Heart right ventricle (tissue), 16 donors: ENCODE data around the gene CEP120. TPM values are rescaled to one million over a fixed set of nuclear protein-coding genes. Genes with fewer than 3 reads are reported as not detected.

Source experiments
- ATAC-seq, 8 donors: fragments of 200-7000 bp; cut with Tn5 transposase; one replicate each; pipeline ENCODE4 v1.9.1; 2020; ENCODE audit warnings: mild to moderate bottlenecking in 8 of 8, moderate library complexity in 8 of 8, moderate number of reproducible peaks in 1 of 8
- DNase-seq, 2 donors: peaks; one replicate each; pipeline ENCODE4 v3.0.0-alpha.2; 2020
- H3K27ac ChIP-seq, 10 donors: fragments of 200-600 bp; sonication (generic) in 2 of 10; one replicate each; pipeline versions ENCODE4 v1.5.0 to v1.8.0; 2020 to 2022; ENCODE audit warnings: mild to moderate bottlenecking in 3 of 10
- H3K27me3 ChIP-seq, 7 donors: fragments of 200-600 bp; one replicate each; pipeline ENCODE4 v1.8.0; 2021 to 2022; ENCODE audit warnings: mild to moderate bottlenecking in 2 of 7
- H3K36me3 ChIP-seq, 9 donors: fragments of 200-600 bp; sonication (generic) in 1 of 9; one replicate each; pipeline versions ENCODE4 v1.5.0 to v1.8.0; 2020 to 2022; ENCODE audit warnings: mild to moderate bottlenecking in 2 of 9
- H3K4me1 ChIP-seq, 9 donors: fragments of 200-600 bp; sonication (generic) in 1 of 9; one replicate each; pipeline versions ENCODE4 v1.5.0 to v1.8.0; 2020 to 2022; ENCODE audit warnings: mild to moderate bottlenecking in 4 of 9
- H3K4me3 ChIP-seq, 10 donors: fragments of 200-600 bp; sonication (generic) in 2 of 10; one replicate each; pipeline versions ENCODE4 v1.5.0 to v1.8.0; 2020 to 2022; ENCODE audit warnings: mild to moderate bottlenecking in 7 of 10, moderate library complexity in 2 of 10
- H3K9me3 ChIP-seq, 11 donors: fragments of 200-600 bp in 10 of 11; sonication (generic) in 2 of 11; one replicate each; pipeline versions ENCODE4 v1.5.0 to v1.8.0; 2013 to 2022; ENCODE audit warnings: mild to moderate bottlenecking in 2 of 11, control low read depth in 1 of 11, moderate library complexity in 1 of 11
- CTCF ChIP-seq, 9 donors: fragments of 200-600 bp; sonication (generic) in 2 of 9; IDR thresholded peaks; one replicate each; pipeline versions ENCODE4 v1.5.0 to v1.8.0; 2021 to 2022; ENCODE audit warnings: antibody characterized with exemption in 9 of 9, mild to moderate bottlenecking in 5 of 9, moderate library complexity in 1 of 9
- WGBS, 2 donors: extraction: QIAGEN DNeasy Blood & Tissue Kit; methylation state at CpG; one replicate each; pipeline ENCODE4 v1.1.7; 2013; ENCODE audit warnings: inconsistent platforms in 1 of 2; 5-methylcytosine and 5-hydroxymethylcytosine counted together
- intact Hi-C, 10 donors: fragments of 100-400 bp; cut with DNase I; formaldehyde crosslinking; loops; one replicate each; pipeline versions ENCODE4 v1.11.1 to v1.14.2; 2022
- polyA plus RNA-seq, 2 donors: library from polyadenylated mRNA; stranded (reverse); fragments of 200-250 nt; gene quantifications; one replicate each; pipeline ENCODE4 v1.2.3, GENCODE V29; 2013
- total RNA-seq, 10 donors: library from RNA; stranded (reverse); fragmentation: NEBNext Ultra II Directional in 3 of 10; extraction: Animal tissue kit (Norgen Biotek cat#: 25700) in 3 of 10; gene quantifications; one replicate each; pipeline versions ENCODE4 v1.2.1 to v1.2.4, GENCODE V29; 2021 to 2023
- donor health status: Arrhythmogenic right ventricular cardiomyopathy.
- donor health status: ischemic (EF 13 %, LVEDD 7.1; RV severe dilation, severe dysfunction).
- donor health status: healthy with polysubstance abuse.
- donor health status: DM: no; HTN: yes; CAD: no.
- donor health status: DM: no; HTN: no; CAD: no.
- donor health status: ischemic (EF 25% LVEDD 6.9; RV normal size, moderate dysfunction).
- donor health status: ischemic (EF 25% LVEDD 5.7; RV mildly dilated, moderate dysfunction).
- donor health status: healthy.
- donor health status: DM: yes; HTN: yes; CAD: no.
- donor health status: Ischemic cardiomyopathy.
- donor health status: ischemic (EF 35%, LVEDD 5.7; RV mildly dilated, moderate dysfunction).
- donor health status: nonischemic (EF 11% LVEDD 7.7; RV severe dilation, severe dysfunction).
- donor health status: DM: yes; HTN: yes; CAD: no.
- donor health status: PGD.
- donor health status: ischemic (EF 29% LVEDD 5.4; RV normal size, mild dysfunction).
- donor health status: nonischemic (EF 23%, LVEDD 6.1; RV moderate dilation, normal function).

CEP120 gene
- total and polyA plus RNA-seq, 12 donors, result 3.4 to 14.9 (median 10.8) TPM

GRCh38 chr5:123360201-123360571, 63.0 kb downstream of the CEP120 start:
- TF ChIP-seq CTCF (IDR thresholded peaks at IDR 0.05), result no peak

GRCh38 chr5:123359454-123360200, 63.6 kb downstream of the CEP120 start:
- Histone ChIP-seq H3K27me3 (no peaks in the 10 kb centered on the region), H3K9me3 (peaks cover 0 to 8% (median 0%) of the 10 kb centered on the region in 11 donors), H3K4me1 (peaks cover 0 to 3% (median 0%) of the 10 kb centered on the region in 9 donors), H3K27ac (no peak overlapping the region), H3K36me3 (peaks cover 0 to 78% (median 7%) of the 10 kb centered on the region in 9 donors), H3K4me3 (no peak overlapping the region)
- no peak for TF ChIP-seq CTCF (IDR thresholded peaks at IDR 0.05)
- peak in 1 of 2 donors; percentile 24 for DNase-seq
- intact Hi-C loops, result loop anchor here in 4 of 10 donors (10.0 kb wide), 2 partner anchors 855 to 1165 kb away; no protein-coding TSS in a partner anchor
- peak in 5 of 8 donors; percentile 61 to 76 (median 69) for ATAC-seq
- 50 to 59% methylated on average over 5 of the region's 5 CpGs for WGBS, 2 donors

More at GRCh38 chr5:123360201-123360571, 63.0 kb downstream of the CEP120 start:
- H3K36me3 ChIP-seq, result peaks cover 0 to 80% (median 7%) of the 10 kb centered on the region in 9 donors
- no peak overlapping the region for H3K27ac ChIP-seq
- H3K27me3 ChIP-seq, result no peaks in the 10 kb centered on the region
- no peak overlapping the region for H3K4me3 ChIP-seq
- DNase-seq (no peak), ATAC-seq (peak in 1 of 8 donors; percentile 35)
- H3K9me3 ChIP-seq, result peaks cover 0 to 5% (median 0%) of the 10 kb centered on the region in 11 donors
- intact Hi-C loops, result loop anchor here in 4 of 10 donors (10.0 kb wide), 2 partner anchors 855 to 1165 kb away; no protein-coding TSS in a partner anchor
- H3K4me1 ChIP-seq, result peaks cover 0 to 7% (median 0%) of the 10 kb centered on the region in 9 donors

DNA sequence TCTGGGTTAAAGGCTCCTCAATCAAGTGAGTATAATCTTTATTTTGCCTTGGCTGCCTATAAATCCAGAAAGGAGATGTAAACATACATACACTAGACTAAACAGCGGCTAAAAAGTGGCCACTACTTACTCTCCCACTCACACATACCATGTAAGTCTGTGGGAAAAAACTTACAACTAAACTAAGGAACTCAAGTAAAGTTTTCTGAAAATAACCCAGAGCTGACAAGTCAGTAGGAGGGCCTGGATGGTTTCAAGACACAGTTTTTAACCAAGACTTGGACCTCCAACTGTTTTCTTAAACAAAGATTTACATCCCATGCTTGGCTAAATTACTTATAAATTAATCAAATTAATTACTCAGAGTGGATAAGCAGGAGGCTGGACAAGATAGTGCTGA, 64.5 kb downstream of the CEP120 start:
- TF ChIP-seq CTCF (IDR thresholded peaks at IDR 0.05), result no peak
- no peaks in the 10 kb centered on the region for H3K27me3 ChIP-seq
- no peak overlapping the region for H3K4me3 ChIP-seq
- 74 to 88% methylated on average over 1 of the region's 1 CpG for WGBS, 2 donors
- peaks cover 0 to 8% (median 0%) of the 10 kb centered on the region in 11 donors for H3K9me3 ChIP-seq
- ATAC-seq (no peak), DNase-seq (no peak)
- no peak overlapping the region for H3K27ac ChIP-seq
- no peaks in the 10 kb centered on the region for H3K4me1 ChIP-seq
- H3K36me3 ChIP-seq, result peaks cover 0 to 70% (median 5%) of the 10 kb centered on the region in 9 donors
- intact Hi-C loops, result no loop called here

DNA sequence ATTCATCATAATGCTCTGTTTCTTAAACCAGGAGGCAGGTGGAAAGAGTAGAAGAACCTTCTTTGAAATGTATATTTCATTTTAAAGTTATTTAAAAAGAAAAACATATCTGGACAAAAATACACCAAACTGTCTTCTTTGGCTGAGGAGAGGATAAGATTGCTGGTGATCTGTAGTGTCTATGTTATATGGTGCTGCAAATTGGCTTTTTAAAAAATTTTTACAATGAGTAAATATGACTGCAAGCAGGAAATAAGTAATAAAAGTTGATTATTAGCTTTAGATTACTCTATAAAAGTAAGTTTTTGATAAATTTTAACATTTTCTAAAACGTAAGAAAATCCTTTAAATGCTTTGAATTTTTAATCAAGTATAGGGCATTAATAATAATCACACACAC, 64.9 kb downstream of the CEP120 start:
- Histone ChIP-seq H3K27me3 (no peaks in the 10 kb centered on the region), H3K27ac (no peak overlapping the region), H3K36me3 (peaks cover 0 to 65% (median under 1%) of the 10 kb centered on the region in 9 donors), H3K4me1 (no peaks in the 10 kb centered on the region), H3K4me3 (no peak overlapping the region), H3K9me3 (peaks cover 0 to 8% (median 0%) of the 10 kb centered on the region in 11 donors)
- intact Hi-C loops, result no loop called here
- TF ChIP-seq CTCF (IDR thresholded peaks at IDR 0.05), result no peak
- ATAC-seq, result no peak
- no peak for DNase-seq
- 90 to 95% methylated on average over 1 of the region's 1 CpG for WGBS, 2 donors
